H1 (cell line): Measurements from ENCODE around the gene ZNF716. TPM values are rescaled to one million over a fixed set of nuclear protein-coding genes. Genes with fewer than 3 reads are reported as not detected.

Source experiments
- CTCF ChIA-PET: fragments of 300-600 bp; sonication (Branson Sonifier 250); formaldehyde crosslinking; loops from one replicate; lab custom pipeline; 2021; ENCODE audit not compliant: partially characterized antibody; lab: Charles Lee
- POLR2A ChIA-PET: fragments of 300-600 bp; sonication (Branson Sonifier 250); formaldehyde crosslinking; loops from one replicate; lab custom pipeline; 2021; ENCODE audit warnings: inconsistent platforms; ENCODE audit not compliant: partially characterized antibody; lab: Charles Lee
- DNase-seq, 2 experiments: peaks; one replicate each; pipeline versions ENCODE4 v3.0.0 to v3.0.0-alpha.2; 2010 to 2022; ENCODE audit warnings: low spot score in 2 of 2, low read depth in 1 of 2, mixed read lengths in 1 of 2
- FAIRE-seq: peaks from 2 replicates; lab custom pipeline; 2011; peaks lifted over from hg19 to GRCh38; lab: Jason Lieb, UNC
- H2AFZ ChIP-seq: 2 replicates; pipeline ENCODE4 v1.8.1; 2012; ENCODE audit warnings: low read length, inconsistent platforms
- H2AK5ac ChIP-seq: 2 replicates; pipeline ENCODE4 v1.6.1; 2013; ENCODE audit warnings: low read depth, low read length
- H2BK120ac ChIP-seq: replicated peaks from 2 replicates; pipeline ENCODE3; 2013; ENCODE audit warnings: low read depth, low read length, inconsistent platforms
- H2BK12ac ChIP-seq: 2 replicates; pipeline ENCODE4 v1.6.1; 2013; ENCODE audit warnings: low read depth, low read length
- H2BK15ac ChIP-seq: 2 replicates; pipeline ENCODE4 v1.6.1; 2013; ENCODE audit warnings: low read length
- H2BK20ac ChIP-seq: 2 replicates; pipeline ENCODE4 v1.6.1; 2013; ENCODE audit warnings: low read length
- H2BK5ac ChIP-seq: 2 replicates; pipeline ENCODE4 v1.6.1; 2013; ENCODE audit warnings: low read depth, low read length
- H3K14ac ChIP-seq: 2 replicates; pipeline ENCODE4 v1.6.1; 2013; ENCODE audit warnings: inconsistent platforms; ENCODE audit not compliant: insufficient read length
- H3K18ac ChIP-seq: 2 replicates; pipeline ENCODE4 v1.6.1; 2013; ENCODE audit warnings: low read length; ENCODE audit errors: extremely low read depth
- H3K23ac ChIP-seq: 2 replicates; pipeline ENCODE4 v1.6.1; 2013; ENCODE audit warnings: inconsistent platforms; ENCODE audit not compliant: insufficient read length
- H3K23me2 ChIP-seq: 2 replicates; pipeline ENCODE4 v1.6.1; 2013; ENCODE audit warnings: low read depth, low read length
- H3K27ac ChIP-seq: 2 replicates; pipeline ENCODE4 v1.6.1; 2011; ENCODE audit warnings: low read depth, low read length, inconsistent platforms
- H3K27me3 ChIP-seq, 4 experiments: replicated peaks in 1 of 4; 1 replicate in 1 of 4; 2 replicates in 3 of 4; pipeline versions ENCODE4 v1.6.1 to v1.8.1; 2011 to 2013; ENCODE audit warnings: low read length in 3 of 4, mild to moderate bottlenecking in 3 of 4, inconsistent platforms in 2 of 4, mixed read lengths in 2 of 4, moderate library complexity in 1 of 4; ENCODE audit not compliant: control insufficient read depth in 3 of 4, insufficient read depth in 3 of 4; ENCODE audit errors: extremely low read depth in 1 of 4
- H3K36me3 ChIP-seq, 4 experiments: 2 replicates each; pipeline versions ENCODE4 v1.6.1 to v1.8.1; 2011 to 2013; ENCODE audit warnings: mild to moderate bottlenecking in 4 of 4, low read length in 3 of 4, moderate library complexity in 2 of 4, control low read depth in 1 of 4, inconsistent platforms in 1 of 4; ENCODE audit not compliant: insufficient read depth in 4 of 4, control insufficient read depth in 2 of 4
- H3K4ac ChIP-seq: replicated peaks from 2 replicates; pipeline ENCODE3; 2013; ENCODE audit warnings: low read length, low read depth, mixed read lengths, inconsistent platforms; ENCODE audit not compliant: insufficient read length
- H3K4me1 ChIP-seq, 4 experiments: replicated peaks in 1 of 4; 1 replicate in 1 of 4; 2 replicates in 3 of 4; pipeline versions ENCODE4 v1.6.1 to v1.8.1; 2011 to 2013; ENCODE audit warnings: low read length in 3 of 4, inconsistent platforms in 2 of 4, mixed read lengths in 1 of 4; ENCODE audit not compliant: insufficient read depth in 4 of 4, control insufficient read depth in 3 of 4
- H3K4me2 ChIP-seq, 2 experiments: 2 replicates each; pipeline versions ENCODE4 v1.6.1 to v1.8.1; 2011 to 2013; ENCODE audit warnings: low read depth in 2 of 2, low read length in 2 of 2, control low read depth in 1 of 2, inconsistent platforms in 1 of 2, mild to moderate bottlenecking in 1 of 2; ENCODE audit not compliant: insufficient read depth in 1 of 2
- H3K4me3 ChIP-seq, 4 experiments: fragments of 200-600, 300-600 bp in 1 of 4; sonication (generic), shearing (Covaris generic), sonication (Bioruptor Twin) in 1 of 4; 2 replicates each; pipeline versions ENCODE4 v1.5.1 to v1.8.1; 2011 to 2016; ENCODE audit warnings: low read length in 4 of 4, low read depth in 3 of 4, control low read depth in 2 of 4, inconsistent platforms in 2 of 4, mild to moderate bottlenecking in 2 of 4, mixed read lengths in 1 of 4, moderate library complexity in 1 of 4; ENCODE audit not compliant: insufficient read depth in 2 of 4; ENCODE audit errors: extremely low read depth in 1 of 4
- H3K56ac ChIP-seq: replicated peaks from 2 replicates; pipeline ENCODE3; 2013; ENCODE audit warnings: low read depth, mild to moderate bottlenecking, mixed read lengths, low read length, inconsistent platforms; ENCODE audit not compliant: insufficient read length
- H3K79me1 ChIP-seq: 2 replicates; pipeline ENCODE4 v1.6.1; 2013; ENCODE audit warnings: low read depth, low read length, control low read depth
- H3K79me2 ChIP-seq, 2 experiments: 2 replicates each; pipeline versions ENCODE4 v1.6.1 to v1.8.1; 2012 to 2013; ENCODE audit warnings: low read length in 2 of 2, mild to moderate bottlenecking in 2 of 2, inconsistent platforms in 1 of 2; ENCODE audit not compliant: insufficient read depth in 2 of 2, control insufficient read depth in 1 of 2
- H3K9ac ChIP-seq, 4 experiments: replicated peaks in 1 of 4; 1 replicate in 1 of 4; 2 replicates in 3 of 4; pipeline versions ENCODE4 v1.6.1 to v1.8.1; 2011 to 2013; ENCODE audit warnings: low read depth in 3 of 4, low read length in 3 of 4, control low read depth in 2 of 4, mild to moderate bottlenecking in 2 of 4, moderate library complexity in 2 of 4, inconsistent platforms in 1 of 4; ENCODE audit errors: extremely low read depth in 1 of 4
- H3K9me3 ChIP-seq, 2 experiments: 2 replicates each; pipeline versions ENCODE4 v1.6.1 to v1.8.1; 2012 to 2013; ENCODE audit warnings: mild to moderate bottlenecking in 2 of 2, moderate library complexity in 2 of 2, control low read depth in 1 of 2, inconsistent platforms in 1 of 2, low read depth in 1 of 2, low read length in 1 of 2, mixed read lengths in 1 of 2; ENCODE audit not compliant: insufficient read depth in 2 of 2
- H4K20me1 ChIP-seq, 2 experiments: replicated peaks in 1 of 2; 2 replicates each; pipeline versions ENCODE3 to v1.8.1; 2011 to 2013; ENCODE audit warnings: inconsistent platforms in 2 of 2, low read length in 2 of 2, mild to moderate bottlenecking in 1 of 2; ENCODE audit not compliant: insufficient read depth in 2 of 2, control insufficient read depth in 1 of 2
- H4K5ac ChIP-seq: 2 replicates; pipeline ENCODE4 v1.6.1; 2013; ENCODE audit warnings: low read length, low read depth, mixed read lengths, inconsistent platforms; ENCODE audit not compliant: insufficient read length
- H4K8ac ChIP-seq: 2 replicates; pipeline ENCODE4 v1.8.0; 2013; ENCODE audit warnings: mild to moderate bottlenecking, moderate library complexity, low read length, inconsistent platforms; ENCODE audit not compliant: insufficient read depth; ENCODE audit errors: extremely low read depth
- H4K91ac ChIP-seq: replicated peaks from 2 replicates; pipeline ENCODE3; 2013; ENCODE audit warnings: low read length, mixed read lengths, inconsistent platforms; ENCODE audit not compliant: insufficient read length
- CBX5 ChIP-seq: fragments of 300-800, 300-1000 bp; sonication (generic); IDR thresholded peaks from 2 replicates; pipeline ENCODE4 v1.7.1; 2016; ENCODE audit warnings: antibody characterized with exemption, low read length, low read depth
- CEBPB ChIP-seq: IDR thresholded peaks from 2 replicates; pipeline ENCODE4 v1.6.1; 2012; ENCODE audit warnings: low read depth, low read length
- CREB1 ChIP-seq: IDR thresholded peaks from 2 replicates; pipeline ENCODE4 v1.6.1; 2012; ENCODE audit warnings: inconsistent platforms
- CTBP2 ChIP-seq: IDR thresholded peaks from 2 replicates; pipeline ENCODE4 v1.7.0; 2011; ENCODE audit warnings: borderline replicate concordance, mild to moderate bottlenecking, moderate library complexity, mixed read lengths, low read length; ENCODE audit not compliant: insufficient read depth, insufficient read length
- EGR1 ChIP-seq: IDR thresholded peaks from 2 replicates; pipeline ENCODE4 v1.6.1; 2011; ENCODE audit warnings: low read depth, low read length, borderline replicate concordance
- EP300 ChIP-seq, 2 experiments: IDR thresholded peaks; 1 replicate in 1 of 2; 2 replicates in 1 of 2; pipeline ENCODE4 v1.6.1; 2011 to 2012; ENCODE audit warnings: low read depth in 2 of 2, low read length in 2 of 2, mild to moderate bottlenecking in 2 of 2, borderline replicate concordance in 1 of 2, inconsistent platforms in 1 of 2, moderate library complexity in 1 of 2
- FOSL1 ChIP-seq: IDR thresholded peaks from 2 replicates; pipeline ENCODE4 v1.6.1; 2011; ENCODE audit warnings: mild to moderate bottlenecking, low read depth, low read length, moderate library complexity; ENCODE audit not compliant: insufficient read depth
- MAFK ChIP-seq: IDR thresholded peaks from 2 replicates; pipeline ENCODE4 v1.6.1; 2012; ENCODE audit warnings: low read depth, mild to moderate bottlenecking, improper control_type of control experiment, low read length
- NANOG ChIP-seq: IDR thresholded peaks from 2 replicates; pipeline ENCODE4 v1.6.1; 2011; ENCODE audit warnings: low read length, low read depth, mild to moderate bottlenecking, inconsistent platforms; ENCODE audit not compliant: insufficient read depth, poor library complexity, severe bottlenecking
- RAD21 ChIP-seq, 2 experiments: IDR thresholded peaks in 1 of 2; conservative IDR thresholded peaks in 1 of 2; 2 replicates each; pipeline ENCODE4 v1.6.1; 2011; ENCODE audit warnings: low read depth in 2 of 2, low read length in 2 of 2, improper control_type of control experiment in 1 of 2, inconsistent platforms in 1 of 2, mild to moderate bottlenecking in 1 of 2, moderate library complexity in 1 of 2
- RBBP5 ChIP-seq: IDR thresholded peaks from 2 replicates; pipeline ENCODE4 v1.7.1; 2012; ENCODE audit warnings: low read depth, mild to moderate bottlenecking, inconsistent platforms, low read length, moderate library complexity, borderline replicate concordance
- RXRA ChIP-seq: IDR thresholded peaks from 2 replicates; pipeline ENCODE4 v1.6.1; 2011; ENCODE audit warnings: low read depth, mild to moderate bottlenecking, low read length, moderate library complexity; ENCODE audit not compliant: insufficient read depth
- SIRT6 ChIP-seq: IDR thresholded peaks from one replicate; pipeline ENCODE4 v1.7.1; 2012; ENCODE audit warnings: low read length, inconsistent platforms
- SP4 ChIP-seq: IDR thresholded peaks from 2 replicates; pipeline ENCODE4 v1.6.1; 2012; ENCODE audit warnings: low read length, inconsistent platforms
- TBP ChIP-seq: IDR thresholded peaks from 2 replicates; pipeline ENCODE4 v1.6.1; 2011; ENCODE audit warnings: low read depth, low read length, improper control_type of control experiment
- WGBS, 2 experiments: shearing (Covaris generic) in 1 of 2; methylation state at CpG; one replicate each; pipeline versions ENCODE4 v1.1.6 to v1.1.7; 2013 to 2015; ENCODE audit warnings: low lambda C conversion rate in 2 of 2, mixed read lengths in 2 of 2, inconsistent platforms in 1 of 2, low coverage in 1 of 2, missing lambda C conversion rate in 1 of 2; ENCODE audit not compliant: insufficient replicate concordance in 2 of 2, insufficient coverage in 1 of 2, insufficient read length in 1 of 2; ENCODE audit errors: extremely low coverage in 1 of 2, missing lambda C conversion rate in 1 of 2; 5-methylcytosine and 5-hydroxymethylcytosine counted together
- polyA plus RNA-seq, 7 experiments: library from polyadenylated mRNA; depleted of rRNA in 3 of 7; stranded (reverse) in 5 of 7; unstranded in 2 of 7; fragments of >200 nt in 5 of 7; fragments of 200-250 nt in 2 of 7; gene quantifications; 1 replicate in 5 of 7; 2 replicates in 1 of 7; 4 replicates in 1 of 7; pipeline versions ENCODE4 v1.2.1 to v1.2.3, GENCODE V29; 2011 to 2013; ENCODE audit warnings: missing spikeins in 2 of 7, mixed read lengths in 2 of 7
- total RNA-seq: library from RNA; stranded (reverse); fragmentation: NEBNext Ultra II Directional; extraction: Animal tissue kit (Norgen Biotek cat#: 25700); gene quantifications from 2 replicates; pipeline ENCODE4 v1.2.1, GENCODE V29; 2021

Gene ZNF716
- total and polyA plus RNA-seq, 2 of the 8 experiments (the other 6 are each of a cell fraction or from before 2014, with no cell fraction given) = not detected

DNA sequence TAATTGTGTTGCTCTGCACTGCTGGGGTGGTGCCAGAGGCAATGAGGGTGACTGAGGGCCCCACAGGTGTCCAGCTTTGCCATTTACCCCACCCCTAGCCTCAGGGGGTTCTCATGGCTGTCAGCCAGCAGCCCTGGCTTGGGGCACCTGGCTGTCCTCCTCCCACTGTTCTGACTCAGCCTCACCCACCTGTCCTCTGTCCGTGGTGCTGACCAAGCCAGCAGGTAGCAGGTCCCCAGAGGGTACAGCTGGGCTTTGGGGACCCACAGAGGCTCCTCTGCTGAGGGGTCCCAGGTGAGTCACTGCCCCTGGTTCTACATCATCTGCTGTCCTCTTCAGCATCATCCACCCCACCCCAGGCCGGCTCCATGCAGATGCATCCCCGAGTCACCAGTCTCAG lies 32.2 kb upstream of the ZNF716 start:
- no peak overlapping the region for H2AFZ ChIP-seq
- DNase-seq = no peak
- H4K8ac ChIP-seq = no peak overlapping the region
- H2BK5ac ChIP-seq = no peak overlapping the region
- H3K9me3 ChIP-seq = peaks cover 65 to 70% of the 10 kb centered on the region in 2 experiments
- WGBS, 2 experiments = 92% methylated on average over 3 of the region's 3 CpGs; no CpG with 5 or more reads in 1 of the 2 experiments
- no peaks in the 10 kb centered on the region for H3K4me1 ChIP-seq
- H4K5ac ChIP-seq = no peak overlapping the region
- ChIA-PET POLR2A (no interaction called here), CTCF (no interaction called here)
- no peak overlapping the region for H3K23ac ChIP-seq
- H3K27ac ChIP-seq = no peak overlapping the region
- H2BK15ac ChIP-seq = no peak overlapping the region
- no peak for FAIRE-seq
- H2BK20ac ChIP-seq = no peak overlapping the region
- no peaks in the 10 kb centered on the region for H4K20me1 ChIP-seq
- no peak overlapping the region for H4K91ac ChIP-seq
- H3K4ac ChIP-seq = no peak overlapping the region
- H3K9ac ChIP-seq = no peak overlapping the region
- H3K79me1 ChIP-seq = no peaks in the 10 kb centered on the region
- no peak overlapping the region for H3K4me2 ChIP-seq
- no peaks in the 10 kb centered on the region for H3K27me3 ChIP-seq
- no peak overlapping the region for H3K56ac ChIP-seq
- H3K79me2 ChIP-seq = no peaks in the 10 kb centered on the region
- H2BK12ac ChIP-seq = no peak overlapping the region
- no peaks in the 10 kb centered on the region for H3K36me3 ChIP-seq
- no peak overlapping the region for H3K14ac ChIP-seq
- H3K23me2 ChIP-seq = no peaks in the 10 kb centered on the region
- H2BK120ac ChIP-seq = no peak overlapping the region
- H3K4me3 ChIP-seq = no peak overlapping the region
- H3K18ac ChIP-seq = no peak overlapping the region
- no peak overlapping the region for H2AK5ac ChIP-seq
- TF ChIP-seq SP4 (no peak), EP300 (IDR thresholded peaks at IDR 0.05; ENCODE audit: borderline replicate concordance in 1 of 2, low read depth in 2 of 2, low read length in 2 of 2) (no peak), EGR1 (no peak), CTBP2 (no peak), RXRA (no peak), RAD21 (IDR thresholded peaks at IDR 0.05 in 1 of 2, conservative IDR thresholded peaks at IDR 0.05 in 1 of 2; ENCODE audit: low read depth in 2 of 2, low read length in 2 of 2) (no peak), CREB1 (no peak), SIRT6 (no peak), MAFK (no peak), RBBP5 (no peak), FOSL1 (no peak), NANOG (no peak), TBP (no peak), CBX5 (no peak), CEBPB (no peak)
